Caco-2 (cell line): Measurements from ENCODE around the gene NUTM2G. TPM values are rescaled to one million over a fixed set of nuclear protein-coding genes. Genes with fewer than 3 reads are reported as not detected.
"Not testable (repeated sequence)": the region's sequence is repeated elsewhere in the genome, so short reads cannot be mapped to it uniquely, and the experiment has no call there.

Source experiments
- BruUV-seq: library from RNA; stranded (reverse); fragments of 400-500 nt; replicated peaks from 2 replicates; lab custom pipeline; 2021; lab: Mats Ljungman, UMichigan
- CTCF ChIA-PET: fragments of 300-600 bp; sonication (Branson Sonifier 250); formaldehyde crosslinking; loops from one replicate; lab custom pipeline; 2022; ENCODE audit warnings: antibody characterized with exemption; lab: Charles Lee
- POLR2A ChIA-PET: fragments of 300-600 bp; sonication (Branson Sonifier 250); formaldehyde crosslinking; loops from one replicate; lab custom pipeline; 2022; ENCODE audit warnings: antibody characterized with exemption; lab: Charles Lee
- DNase-seq, 2 experiments: peaks; one replicate each; pipeline versions ENCODE4 v3.0.0 to v3.0.0-alpha.2; 2020 to 2022
- H3K27me3 ChIP-seq: replicated peaks from 2 replicates; pipeline ENCODE4 v1.6.0; 2011; ENCODE audit warnings: low read length; ENCODE audit not compliant: control insufficient read depth, insufficient read depth
- H3K36me3 ChIP-seq: 2 replicates; pipeline ENCODE4 v1.5.1; 2011; ENCODE audit warnings: low read length; ENCODE audit not compliant: control insufficient read depth, insufficient read depth
- H3K4me1 ChIP-seq: fragments of 250-450 bp; sonication (Bioruptor Pico); 2 replicates; pipeline ENCODE4 v1.5.1; 2020; ENCODE audit warnings: mild to moderate bottlenecking
- H3K4me3 ChIP-seq: 2 replicates; pipeline ENCODE4 v1.5.1; 2011; ENCODE audit warnings: low read depth, mild to moderate bottlenecking, control low read depth, low read length
- H3K9me3 ChIP-seq: fragments of 250-450 bp; sonication (Bioruptor Pico); 2 replicates; pipeline ENCODE4 v1.5.1; 2020; ENCODE audit warnings: mild to moderate bottlenecking, moderate library complexity
- H3K27ac Mint-ChIP-seq: one replicate; pipeline ENCODE4 v1.8.0; 2022; ENCODE audit warnings: mixed read lengths; ENCODE audit not compliant: unreplicated experiment
- H3K27me3 Mint-ChIP-seq: one replicate; pipeline ENCODE4 v1.8.0; 2022; ENCODE audit warnings: mixed read lengths; ENCODE audit not compliant: insufficient read depth, unreplicated experiment
- H3K36me3 Mint-ChIP-seq: one replicate; pipeline ENCODE4 v1.8.0; 2022; ENCODE audit warnings: mild to moderate bottlenecking, mixed read lengths; ENCODE audit not compliant: insufficient read depth, unreplicated experiment
- H3K4me1 Mint-ChIP-seq: one replicate; pipeline ENCODE4 v1.8.0; 2022; ENCODE audit warnings: low read depth, mixed read lengths; ENCODE audit not compliant: unreplicated experiment
- H3K4me3 Mint-ChIP-seq: one replicate; pipeline ENCODE4 v1.8.0; 2022; ENCODE audit warnings: mild to moderate bottlenecking, moderate library complexity, mixed read lengths; ENCODE audit not compliant: unreplicated experiment
- H3K9me3 Mint-ChIP-seq: one replicate; pipeline ENCODE4 v1.8.0; 2022; ENCODE audit warnings: mixed read lengths; ENCODE audit not compliant: unreplicated experiment
- intact Hi-C: fragments of 100-400 bp; cut with micrococcal nuclease; formaldehyde crosslinking; loops from one replicate; pipeline ENCODE4 v1.10.0; 2022; ENCODE audit not compliant: unreplicated experiment
- total RNA-seq: library from RNA; stranded (reverse); gene quantifications from 2 replicates; pipeline ENCODE4 v1.2.3, GENCODE V29; 2022

Gene NUTM2G
- total RNA-seq, 1 experiment from 2014 or later, result not detected

DNA sequence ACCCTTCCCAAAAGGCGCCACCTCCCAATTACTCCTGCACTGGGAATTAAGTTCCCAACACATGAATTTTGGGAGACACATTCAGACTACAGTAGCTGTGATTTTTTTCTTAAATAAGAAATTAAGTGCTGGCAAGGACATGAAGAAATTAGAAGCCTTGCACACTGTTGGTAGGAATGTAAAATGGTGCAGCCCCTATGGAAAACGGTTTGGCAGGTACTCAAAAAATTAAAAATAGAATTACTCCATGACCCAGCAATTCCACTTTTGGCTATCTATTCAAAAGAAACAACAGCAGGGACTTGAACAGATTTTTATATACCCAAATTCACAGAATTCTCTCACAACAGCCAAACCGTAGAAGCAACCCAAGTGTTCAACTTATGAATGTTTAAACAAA, 55.5 kb downstream of the NUTM2G start:
- H3K36me3 ChIP-seq, BruUV-seq, CTCF ChIA-PET, H3K4me1 ChIP-seq, intact Hi-C loops, POLR2A ChIA-PET, DNase-seq, H3K27ac Mint-ChIP-seq, H3K4me3 ChIP-seq, H3K36me3 Mint-ChIP-seq, H3K4me1 Mint-ChIP-seq, H3K4me3 Mint-ChIP-seq, H3K9me3 ChIP-seq, H3K27me3 ChIP-seq, H3K9me3 Mint-ChIP-seq, H3K27me3 Mint-ChIP-seq: not testable (repeated sequence)

GRCh38 chr9:96984887-96985286, 56.2 kb downstream of the NUTM2G start:
- H3K4me3 Mint-ChIP-seq, H3K27me3 Mint-ChIP-seq, H3K4me3 ChIP-seq, BruUV-seq, CTCF ChIA-PET, intact Hi-C loops, H3K36me3 ChIP-seq, DNase-seq, POLR2A ChIA-PET, H3K9me3 Mint-ChIP-seq, H3K36me3 Mint-ChIP-seq, H3K4me1 Mint-ChIP-seq, H3K9me3 ChIP-seq, H3K27ac Mint-ChIP-seq, H3K27me3 ChIP-seq, H3K4me1 ChIP-seq: not testable (repeated sequence)

Other genes starting within 250 kb of the NUTM2G start
- 10.2 and 13.1 TPM in 2 replicates for gene ZNF510, start 150.8 kb upstream of the NUTM2G start, total RNA-seq
- 8.1 and 10.3 TPM in 2 replicates for gene ZNF782, start 74.3 kb upstream of the NUTM2G start, total RNA-seq
- gene CTSV, start 110.3 kb downstream of the NUTM2G start, total RNA-seq, result 110 and 127 TPM in 2 replicates